ENCODE results near the gene TBC1D4. TPM values are rescaled to one million over a fixed set of nuclear protein-coding genes. Genes with fewer than 3 reads are reported as not detected.
A peak's percentile ranks its signal among the peaks of the same experiment; 100 is the strongest.

The TBC1D4 gene
- total RNA-seq, 4 donors from 2014 or later = 14.2 to 32.0 (median 20.6) TPM

DNA sequence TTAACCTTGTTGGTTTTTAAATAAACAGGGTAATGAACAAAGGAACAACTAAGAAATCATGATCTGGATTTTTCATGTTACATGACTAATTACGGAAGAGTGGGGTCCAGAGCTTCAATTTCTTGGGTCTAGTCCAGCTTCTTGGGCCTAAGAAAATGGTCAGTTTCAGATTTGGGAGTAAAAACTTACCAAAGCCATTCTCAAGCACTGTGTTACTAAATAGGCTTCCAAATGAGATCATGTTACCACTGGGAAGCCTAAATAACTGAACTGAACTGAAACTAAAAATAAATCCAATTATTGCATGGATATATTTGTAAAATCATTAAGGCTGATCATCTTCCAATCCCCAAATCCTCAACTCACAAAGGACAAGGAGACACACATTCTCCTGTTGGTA lies 13.9 kb downstream of the TBC1D4 start:
- no peak for DNase-seq (ENCODE audit: extremely low spot score)
- peak overlapping the region in 1 of 4 donors; percentile 5 for H3K27ac ChIP-seq (replicated peaks in 1 of 4)
- H3K4me3 ChIP-seq = no peak overlapping the region
- WGBS = 71% methylated on average over 1 of the region's 1 CpG
- intact Hi-C loops (cut with DNase I) = no loop called here
- peaks cover 4 to 25% (median 6%) of the 10 kb centered on the region in 4 donors for H3K4me1 ChIP-seq
- H3K36me3 ChIP-seq = no peaks in the 10 kb centered on the region
- no peaks in the 10 kb centered on the region for H3K27me3 ChIP-seq
- no peaks in the 10 kb centered on the region for H3K9me3 ChIP-seq
- TF ChIP-seq POLR2A (IDR thresholded peaks at IDR 0.05; ENCODE audit: low read depth) (no peak), POLR2AphosphoS5 (IDR thresholded peaks at IDR 0.05) (no peak), EP300 (IDR thresholded peaks at IDR 0.05) (no peak)
- TF ChIP-seq, protein P1, sequence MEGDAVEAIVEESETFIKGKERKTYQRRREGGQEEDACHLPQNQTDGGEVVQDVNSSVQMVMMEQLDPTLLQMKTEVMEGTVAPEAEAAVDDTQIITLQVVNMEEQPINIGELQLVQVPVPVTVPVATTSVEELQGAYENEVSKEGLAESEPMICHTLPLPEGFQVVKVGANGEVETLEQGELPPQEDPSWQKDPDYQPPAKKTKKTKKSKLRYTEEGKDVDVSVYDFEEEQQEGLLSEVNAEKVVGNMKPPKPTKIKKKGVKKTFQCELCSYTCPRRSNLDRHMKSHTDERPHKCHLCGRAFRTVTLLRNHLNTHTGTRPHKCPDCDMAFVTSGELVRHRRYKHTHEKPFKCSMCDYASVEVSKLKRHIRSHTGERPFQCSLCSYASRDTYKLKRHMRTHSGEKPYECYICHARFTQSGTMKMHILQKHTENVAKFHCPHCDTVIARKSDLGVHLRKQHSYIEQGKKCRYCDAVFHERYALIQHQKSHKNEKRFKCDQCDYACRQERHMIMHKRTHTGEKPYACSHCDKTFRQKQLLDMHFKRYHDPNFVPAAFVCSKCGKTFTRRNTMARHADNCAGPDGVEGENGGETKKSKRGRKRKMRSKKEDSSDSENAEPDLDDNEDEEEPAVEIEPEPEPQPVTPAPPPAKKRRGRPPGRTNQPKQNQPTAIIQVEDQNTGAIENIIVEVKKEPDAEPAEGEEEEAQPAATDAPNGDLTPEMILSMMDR (IDR thresholded peaks at IDR 0.05) = no peak

DNA sequence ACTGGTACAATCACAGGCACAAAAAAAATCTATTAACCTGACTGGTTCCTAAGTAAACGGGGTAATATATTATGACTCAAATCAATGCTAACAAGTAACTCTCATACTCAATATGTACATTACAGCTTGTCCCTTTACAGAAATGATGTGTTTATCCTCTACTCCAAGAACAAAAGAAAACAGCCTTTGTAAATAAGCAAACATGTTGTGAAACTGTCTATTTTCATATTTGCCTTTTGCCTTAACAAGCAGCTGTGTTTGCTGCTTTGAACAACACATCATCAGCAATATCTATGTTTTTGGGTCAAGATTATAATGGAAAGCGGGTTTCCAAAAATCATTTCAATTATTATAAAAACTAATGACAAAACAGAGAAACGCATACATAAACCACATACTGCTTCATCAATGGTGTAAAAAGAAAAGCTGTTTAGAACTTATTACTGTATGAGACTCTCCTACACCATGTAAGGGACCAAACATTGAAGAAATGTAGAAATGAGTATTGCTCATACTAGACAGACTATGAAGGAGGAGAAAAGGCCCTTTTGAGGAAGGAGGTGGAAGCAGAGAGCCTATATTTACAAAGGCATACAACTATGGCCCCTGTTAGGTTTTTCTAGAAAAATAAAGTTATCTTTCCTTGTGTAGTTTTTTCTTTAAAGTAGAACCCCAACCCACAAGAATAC lies 14.8 kb downstream of the TBC1D4 start:
- TF ChIP-seq, protein P1 (IDR thresholded peaks at IDR 0.05) = no peak
- TF ChIP-seq POLR2AphosphoS5 (IDR thresholded peaks at IDR 0.05) = no peak
- TF ChIP-seq POLR2A (IDR thresholded peaks at IDR 0.05; ENCODE audit: low read depth) = no peak
- no peak for TF ChIP-seq EP300 (IDR thresholded peaks at IDR 0.05)
- WGBS = 92% methylated on average over 3 of the region's 3 CpGs
- no peak overlapping the region for H3K27ac ChIP-seq (replicated peaks in 1 of 4)
- H3K9me3 ChIP-seq = no peaks in the 10 kb centered on the region
- DNase-seq (ENCODE audit: extremely low spot score) = no peak
- H3K4me1 ChIP-seq = peaks cover 0 to 18% (median 0%) of the 10 kb centered on the region in 4 donors
- H3K4me3 ChIP-seq = no peak overlapping the region
- no peaks in the 10 kb centered on the region for H3K27me3 ChIP-seq
- intact Hi-C loops (cut with DNase I) = no loop called here
- H3K36me3 ChIP-seq = no peaks in the 10 kb centered on the region

DNA sequence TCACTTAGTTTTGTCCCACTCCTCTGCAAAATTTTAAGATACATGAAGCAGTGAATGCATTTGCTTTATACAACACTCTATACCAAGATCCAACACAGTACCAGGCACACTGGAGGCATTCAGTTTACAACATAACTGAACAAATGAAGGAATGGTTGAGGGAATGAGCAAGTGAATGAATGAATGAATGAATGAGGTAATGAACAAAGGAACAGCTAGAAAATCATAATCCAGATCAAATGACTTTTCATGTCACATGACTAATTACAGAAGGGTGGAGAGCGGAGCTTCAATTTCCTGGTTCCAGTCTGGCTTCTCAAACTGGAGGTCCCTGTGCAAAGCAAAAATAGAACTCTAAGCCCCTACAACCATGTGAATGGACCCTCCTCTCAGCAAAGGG lies 16.7 kb downstream of the TBC1D4 start:
- 95% methylated on average over 1 of the region's 1 CpG for WGBS
- DNase-seq (ENCODE audit: extremely low spot score) = no peak
- TF ChIP-seq, protein P1 (IDR thresholded peaks at IDR 0.05) = no peak
- TF ChIP-seq EP300 (IDR thresholded peaks at IDR 0.05) (no peak), POLR2AphosphoS5 (IDR thresholded peaks at IDR 0.05) (no peak), POLR2A (IDR thresholded peaks at IDR 0.05; ENCODE audit: low read depth) (no peak)
- intact Hi-C loops (cut with DNase I) = no loop called here
- Histone ChIP-seq H3K4me3 (no peak overlapping the region), H3K36me3 (no peaks in the 10 kb centered on the region), H3K9me3 (no peaks in the 10 kb centered on the region), H3K27ac (replicated peaks in 1 of 4) (no peak overlapping the region), H3K4me1 (peaks cover 0 to 18% (median 0%) of the 10 kb centered on the region in 4 donors), H3K27me3 (no peaks in the 10 kb centered on the region)

DNA sequence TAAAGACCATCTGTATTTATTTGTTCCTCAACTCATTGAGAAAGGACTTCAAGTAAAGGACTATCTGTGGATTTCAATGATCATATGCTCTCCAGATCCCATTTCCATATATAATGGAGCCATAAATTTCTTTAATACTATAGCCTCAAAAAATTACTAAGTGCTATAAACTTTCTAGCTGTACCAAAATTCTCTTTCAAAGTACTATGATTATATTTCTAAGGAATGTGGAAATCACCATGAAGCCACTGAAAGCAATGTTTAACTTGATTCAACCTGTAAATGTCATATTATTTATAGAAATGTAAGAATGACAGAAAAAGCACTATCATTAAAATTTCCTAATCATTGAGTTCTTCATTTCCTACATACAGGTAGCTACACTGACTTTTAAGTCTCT lies 20.7 kb downstream of the TBC1D4 start:
- intact Hi-C loops (cut with DNase I) = no loop called here
- no peak for DNase-seq (ENCODE audit: extremely low spot score)
- Histone ChIP-seq H3K4me3 (no peak overlapping the region), H3K4me1 (peaks cover 0 to 13% (median 0%) of the 10 kb centered on the region in 4 donors), H3K36me3 (no peaks in the 10 kb centered on the region), H3K9me3 (no peaks in the 10 kb centered on the region), H3K27ac (replicated peaks in 1 of 4) (no peak overlapping the region), H3K27me3 (no peaks in the 10 kb centered on the region)
- no peak for TF ChIP-seq POLR2A (IDR thresholded peaks at IDR 0.05; ENCODE audit: low read depth)
- TF ChIP-seq EP300 (IDR thresholded peaks at IDR 0.05) = no peak
- TF ChIP-seq, protein P1 (IDR thresholded peaks at IDR 0.05) = no peak
- no peak for TF ChIP-seq POLR2AphosphoS5 (IDR thresholded peaks at IDR 0.05)

DNA sequence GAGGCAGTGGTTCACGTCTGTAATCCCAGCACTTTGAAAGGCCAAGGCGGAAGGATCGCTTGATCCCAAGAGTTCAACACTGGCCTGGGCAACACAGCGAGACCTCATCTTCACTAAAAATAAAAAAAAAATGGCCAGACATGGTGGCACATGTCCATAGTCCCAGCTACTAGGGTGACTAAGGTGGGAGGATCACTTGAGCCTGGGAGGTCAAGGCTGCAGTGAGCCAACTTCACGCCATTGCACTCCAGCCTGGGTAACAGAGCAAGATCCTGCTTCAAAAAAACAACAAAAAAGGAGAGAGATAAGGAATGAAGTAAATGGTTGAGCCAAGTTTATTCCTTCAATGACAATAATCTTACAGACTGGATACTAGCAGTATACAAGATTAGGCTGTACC lies 21.3 kb downstream of the TBC1D4 start:
- intact Hi-C loops (cut with DNase I) = no loop called here
- Histone ChIP-seq H3K4me1 (peaks cover 0 to 12% (median 0%) of the 10 kb centered on the region in 4 donors), H3K4me3 (no peak overlapping the region), H3K27ac (replicated peaks in 1 of 4) (no peak overlapping the region), H3K36me3 (no peaks in the 10 kb centered on the region), H3K27me3 (no peaks in the 10 kb centered on the region), H3K9me3 (no peaks in the 10 kb centered on the region)
- 75% methylated on average over 5 of the region's 5 CpGs for WGBS
- DNase-seq (ENCODE audit: extremely low spot score) = no peak
- TF ChIP-seq EP300 (IDR thresholded peaks at IDR 0.05) (no peak), POLR2AphosphoS5 (IDR thresholded peaks at IDR 0.05) (no peak), POLR2A (IDR thresholded peaks at IDR 0.05; ENCODE audit: low read depth) (no peak)
- TF ChIP-seq, protein P1 (IDR thresholded peaks at IDR 0.05) = no peak

Measured in esophagus muscularis mucosa (tissue), 4 donors.